ENCODE results near the gene DOCK3.

DOCK3 gene

DNA sequence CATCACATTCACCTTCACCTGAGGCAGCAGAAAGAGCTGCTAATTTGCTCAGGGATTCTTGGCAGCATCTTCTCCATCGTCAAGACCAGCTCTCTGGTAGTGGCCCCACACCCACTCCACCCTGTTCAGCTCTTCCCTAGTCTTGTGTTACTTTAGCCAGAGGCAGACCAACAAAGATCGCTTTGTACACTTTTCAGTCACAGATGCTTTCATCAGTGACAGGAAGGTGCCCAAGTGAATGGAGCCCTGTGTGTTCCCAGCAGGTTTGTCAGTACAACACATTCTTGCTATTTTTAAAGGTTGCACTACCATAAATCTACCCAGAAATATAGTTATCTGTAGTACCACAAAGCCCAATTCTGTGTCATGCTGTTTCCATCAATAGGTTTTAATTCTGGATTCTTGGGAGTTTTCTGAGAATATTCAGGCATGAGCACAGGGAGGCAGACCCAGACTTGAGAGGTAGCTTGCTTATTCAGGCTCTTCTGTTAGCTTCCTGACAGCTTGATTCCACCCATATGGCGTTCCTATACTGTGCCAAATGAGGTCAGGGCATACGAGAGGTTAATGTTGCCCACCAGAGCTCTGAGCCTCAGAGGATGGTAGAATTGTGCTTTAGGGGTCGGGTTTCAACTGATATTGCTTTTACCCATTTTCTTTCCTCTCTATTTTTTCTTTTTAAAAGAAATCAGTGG lies 600.5 kb downstream of the DOCK3 start:
- Histone ChIP-seq H3K9me3 (ENCODE audit: insufficient read depth, low read depth, low read length) (no peaks in the 10 kb centered on the region), H3K36me3 (ENCODE audit: insufficient read depth, low read length) (peaks cover 12% of the 10 kb centered on the region; the same call in 1 of the 2 replicates), H3K4me3 (ENCODE audit: low read length) (no peak overlapping the region), H3K27me3 (ENCODE audit: insufficient read depth, low read length) (no peaks in the 10 kb centered on the region), H3K4me1 (ENCODE audit: insufficient read depth, low read length) (no peaks in the 10 kb centered on the region), H3K9ac (ENCODE audit: low read depth, low read length) (no peak overlapping the region), H3K27ac (ENCODE audit: low read depth, low read length) (no peak overlapping the region)
- 90% methylated on average over 4 of the region's 5 CpGs for WGBS

DNA sequence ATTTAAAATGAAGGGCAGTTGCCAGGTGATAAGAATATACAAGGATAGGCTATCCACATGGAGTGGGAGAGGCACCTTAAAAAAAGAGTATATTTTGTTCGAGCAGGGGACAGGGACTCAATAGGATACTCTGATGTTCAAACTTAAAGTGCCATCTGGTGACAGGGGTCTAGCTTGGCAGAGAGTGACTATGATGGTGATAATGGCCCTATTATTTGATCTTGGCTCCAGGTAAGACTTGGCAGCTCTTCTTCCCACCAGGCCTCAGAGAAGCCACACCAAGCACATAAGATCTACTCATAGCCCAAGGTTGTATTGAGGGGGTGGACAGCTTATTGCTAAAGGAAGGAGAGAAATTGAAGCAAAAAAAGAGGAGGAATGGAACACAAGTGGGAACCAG lies 601.3 kb downstream of the DOCK3 start:
- Histone ChIP-seq H3K36me3 (ENCODE audit: insufficient read depth, low read length) (peaks cover 18% of the 10 kb centered on the region; the same call in 1 of the 2 replicates), H3K9me3 (ENCODE audit: insufficient read depth, low read depth, low read length) (no peaks in the 10 kb centered on the region), H3K27me3 (ENCODE audit: insufficient read depth, low read length) (no peaks in the 10 kb centered on the region), H3K27ac (ENCODE audit: low read depth, low read length) (no peak overlapping the region), H3K4me1 (ENCODE audit: insufficient read depth, low read length) (no peaks in the 10 kb centered on the region), H3K9ac (ENCODE audit: low read depth, low read length) (no peak overlapping the region), H3K4me3 (ENCODE audit: low read length) (no peak overlapping the region)
- 95% methylated on average over 1 of the region's 1 CpG for WGBS

DNA sequence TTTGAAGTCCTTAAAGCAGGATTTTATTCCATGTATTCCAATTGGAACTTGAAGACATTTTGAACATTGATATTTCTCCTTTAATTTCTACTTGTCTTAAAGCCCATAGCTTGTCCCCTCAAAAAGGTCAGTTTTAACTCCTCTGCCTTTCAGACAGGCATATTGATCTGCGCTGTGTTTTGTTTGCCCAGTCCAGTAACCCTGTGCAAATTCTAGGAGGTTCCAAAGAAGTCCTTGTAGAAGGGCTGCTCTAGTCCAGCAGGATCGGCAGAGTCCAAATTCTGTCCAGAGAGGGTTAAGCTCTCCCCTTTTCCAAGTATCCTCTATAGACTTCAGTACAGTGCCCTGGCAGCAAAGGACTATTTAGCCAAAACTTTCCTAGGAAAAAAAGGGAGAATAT lies 604.7 kb downstream of the DOCK3 start:
- Histone ChIP-seq H3K4me3 (ENCODE audit: low read length) (no peak overlapping the region), H3K27ac (ENCODE audit: low read depth, low read length) (no peak overlapping the region), H3K9me3 (ENCODE audit: insufficient read depth, low read depth, low read length) (no peaks in the 10 kb centered on the region; the same call in 1 of the 2 replicates), H3K36me3 (ENCODE audit: insufficient read depth, low read length) (peaks cover 25% of the 10 kb centered on the region; the same call in 1 of the 2 replicates), H3K4me1 (ENCODE audit: insufficient read depth, low read length) (no peaks in the 10 kb centered on the region), H3K27me3 (ENCODE audit: insufficient read depth, low read length) (no peaks in the 10 kb centered on the region), H3K9ac (ENCODE audit: low read depth, low read length) (no peak overlapping the region)
- WGBS: 97% methylated on average over 2 of the region's 2 CpGs

DNA sequence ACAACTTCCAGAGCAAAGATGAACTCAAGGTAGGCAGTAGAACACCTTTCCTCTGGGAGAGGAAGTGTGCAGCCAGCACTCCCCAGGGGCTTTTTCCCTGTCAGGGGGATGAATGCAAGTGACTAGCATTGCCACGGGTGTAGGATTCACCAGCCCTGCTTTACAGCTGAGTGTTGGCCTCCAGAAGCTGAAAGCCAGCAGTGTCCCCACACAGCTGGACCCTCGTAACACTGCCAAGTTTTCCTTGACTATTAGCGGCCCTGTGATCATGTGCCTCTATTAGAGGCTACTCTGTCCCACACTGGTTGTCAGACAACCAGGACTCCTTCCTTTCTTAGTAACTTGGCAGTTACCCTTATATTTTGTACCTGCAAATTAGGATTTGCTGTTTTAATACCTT lies 605.4 kb downstream of the DOCK3 start:
- WGBS: 83% methylated on average over 3 of the region's 3 CpGs
- no peak overlapping the region for H3K9ac ChIP-seq (ENCODE audit: low read depth, low read length)

DNA sequence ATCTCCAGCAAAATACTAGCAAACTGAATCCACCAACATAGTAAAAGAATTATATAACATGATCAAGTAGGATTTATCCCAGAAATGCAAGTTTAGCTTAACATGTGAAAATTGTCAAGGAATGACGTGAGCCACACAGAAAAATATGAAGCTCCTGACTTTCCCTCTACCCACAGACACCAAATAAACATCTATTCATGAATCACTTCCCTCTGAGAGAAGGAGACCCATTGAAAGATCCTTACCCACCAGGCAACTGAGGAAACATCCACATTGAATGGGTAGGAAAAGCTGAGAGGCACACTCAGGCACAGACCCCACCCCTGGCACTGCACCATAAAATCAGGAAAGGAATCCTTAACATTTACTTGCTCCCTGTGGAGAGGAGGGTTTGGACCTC lies 608.2 kb downstream of the DOCK3 start:
- Histone ChIP-seq H3K27me3 (ENCODE audit: insufficient read depth, low read length) (no peaks in the 10 kb centered on the region), H3K9me3 (ENCODE audit: insufficient read depth, low read depth, low read length) (peaks cover 23% of the 10 kb centered on the region), H3K36me3 (ENCODE audit: insufficient read depth, low read length) (peaks cover 18% of the 10 kb centered on the region), H3K27ac (ENCODE audit: low read depth, low read length) (no peak overlapping the region), H3K4me3 (ENCODE audit: low read length) (no peak overlapping the region), H3K4me1 (ENCODE audit: insufficient read depth, low read length) (no peaks in the 10 kb centered on the region), H3K9ac (ENCODE audit: low read depth, low read length) (no peak overlapping the region)
- 93% methylated on average over 1 of the region's 1 CpG for WGBS

More for the DNA sequence above, 605.4 kb downstream of the DOCK3 start:
- no peak overlapping the region for H3K27ac ChIP-seq (ENCODE audit: low read depth, low read length)
- H3K27me3 ChIP-seq (ENCODE audit: insufficient read depth, low read length): no peaks in the 10 kb centered on the region
- no peak overlapping the region for H3K4me3 ChIP-seq (ENCODE audit: low read length)
- H3K36me3 ChIP-seq (ENCODE audit: insufficient read depth, low read length): peaks cover 21% of the 10 kb centered on the region
- peaks cover under 1% of the 10 kb centered on the region for H3K9me3 ChIP-seq (ENCODE audit: insufficient read depth, low read depth, low read length)
- H3K4me1 ChIP-seq (ENCODE audit: insufficient read depth, low read length): no peaks in the 10 kb centered on the region

DNA sequence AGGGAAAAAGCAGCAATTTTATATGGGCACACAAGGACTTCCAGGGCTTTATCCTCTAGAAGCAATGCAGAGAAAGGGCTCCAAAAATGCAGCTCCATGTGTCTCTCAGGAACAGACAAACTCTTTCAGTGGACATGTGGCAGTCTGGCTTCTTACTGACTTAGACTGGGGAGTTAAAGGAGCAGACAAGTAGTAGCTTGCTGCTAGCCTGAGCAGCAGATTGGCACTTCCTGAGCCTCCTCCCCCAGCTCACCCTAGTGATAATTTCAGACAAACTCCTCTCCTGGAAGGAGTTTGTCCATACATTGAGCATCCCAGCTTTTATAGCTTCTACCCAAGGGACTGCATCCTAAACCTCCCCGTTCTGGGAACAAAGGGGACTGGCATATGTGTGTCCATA lies 608.7 kb downstream of the DOCK3 start:
- peaks cover 18% of the 10 kb centered on the region for H3K36me3 ChIP-seq (ENCODE audit: insufficient read depth, low read length)
- 84% methylated on average over 1 of the region's 1 CpG for WGBS
- no peak overlapping the region for H3K4me3 ChIP-seq (ENCODE audit: low read length)
- H3K27ac ChIP-seq (ENCODE audit: low read depth, low read length): no peak overlapping the region
- H3K9me3 ChIP-seq (ENCODE audit: insufficient read depth, low read depth, low read length): peaks cover 25% of the 10 kb centered on the region
- H3K9ac ChIP-seq (ENCODE audit: low read depth, low read length): no peak overlapping the region
- H3K4me1 ChIP-seq (ENCODE audit: insufficient read depth, low read length): no peaks in the 10 kb centered on the region
- no peaks in the 10 kb centered on the region for H3K27me3 ChIP-seq (ENCODE audit: insufficient read depth, low read length)

DNA sequence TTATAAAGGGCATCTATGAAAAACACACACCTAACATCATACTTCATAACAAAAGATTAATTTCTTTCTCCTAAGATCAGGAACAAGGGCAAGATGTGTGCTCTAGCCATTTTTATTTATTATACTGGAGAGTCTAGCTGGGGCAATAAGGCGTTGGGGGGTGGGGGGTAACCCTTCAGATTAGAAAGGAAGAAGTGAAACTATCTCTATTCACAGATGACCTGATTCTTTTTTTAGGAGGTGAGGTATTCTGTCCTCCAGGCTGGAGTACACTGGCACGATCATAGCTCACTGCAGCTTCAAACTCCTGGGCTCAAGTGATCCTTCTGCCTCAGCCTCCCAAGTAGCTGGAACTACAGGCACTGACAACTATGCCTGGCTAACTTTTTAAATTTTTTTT lies 620.9 kb downstream of the DOCK3 start:
- H3K4me1 ChIP-seq (ENCODE audit: insufficient read depth, low read length): no peaks in the 10 kb centered on the region
- no peaks in the 10 kb centered on the region for H3K36me3 ChIP-seq (ENCODE audit: insufficient read depth, low read length)
- H3K4me3 ChIP-seq (ENCODE audit: low read length): no peak overlapping the region
- H3K9me3 ChIP-seq (ENCODE audit: insufficient read depth, low read depth, low read length): peaks cover 8% of the 10 kb centered on the region
- no peak overlapping the region for H3K9ac ChIP-seq (ENCODE audit: low read depth, low read length)
- H3K27me3 ChIP-seq (ENCODE audit: insufficient read depth, low read length): no peaks in the 10 kb centered on the region
- WGBS: 84% methylated on average over 2 of the region's 2 CpGs
- no peak overlapping the region for H3K27ac ChIP-seq (ENCODE audit: low read depth, low read length)

DNA sequence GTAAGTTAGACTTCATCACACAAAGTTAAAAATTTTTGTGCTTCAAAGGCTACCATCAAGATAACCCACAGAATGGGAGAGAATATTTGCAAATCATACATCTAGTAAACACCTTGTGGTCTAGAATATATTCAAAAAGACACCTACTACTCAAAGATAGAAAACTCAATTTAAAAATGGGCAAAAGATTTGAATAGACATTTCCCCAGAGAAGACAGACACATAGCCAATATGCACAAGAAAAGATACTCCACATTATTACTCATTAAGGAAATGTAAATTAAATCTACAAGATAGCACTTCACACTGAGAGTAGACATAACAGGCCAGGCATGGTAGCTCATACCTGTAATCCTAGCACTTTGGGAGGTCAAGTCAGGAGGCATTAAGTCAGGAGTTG lies 622.6 kb downstream of the DOCK3 start:
- Histone ChIP-seq H3K36me3 (ENCODE audit: insufficient read depth, low read length) (no peaks in the 10 kb centered on the region), H3K4me3 (ENCODE audit: low read length) (no peak overlapping the region), H3K27me3 (ENCODE audit: insufficient read depth, low read length) (no peaks in the 10 kb centered on the region), H3K9ac (ENCODE audit: low read depth, low read length) (no peak overlapping the region), H3K9me3 (ENCODE audit: insufficient read depth, low read depth, low read length) (no peaks in the 10 kb centered on the region), H3K27ac (ENCODE audit: low read depth, low read length) (no peak overlapping the region), H3K4me1 (ENCODE audit: insufficient read depth, low read length) (no peaks in the 10 kb centered on the region)

DNA sequence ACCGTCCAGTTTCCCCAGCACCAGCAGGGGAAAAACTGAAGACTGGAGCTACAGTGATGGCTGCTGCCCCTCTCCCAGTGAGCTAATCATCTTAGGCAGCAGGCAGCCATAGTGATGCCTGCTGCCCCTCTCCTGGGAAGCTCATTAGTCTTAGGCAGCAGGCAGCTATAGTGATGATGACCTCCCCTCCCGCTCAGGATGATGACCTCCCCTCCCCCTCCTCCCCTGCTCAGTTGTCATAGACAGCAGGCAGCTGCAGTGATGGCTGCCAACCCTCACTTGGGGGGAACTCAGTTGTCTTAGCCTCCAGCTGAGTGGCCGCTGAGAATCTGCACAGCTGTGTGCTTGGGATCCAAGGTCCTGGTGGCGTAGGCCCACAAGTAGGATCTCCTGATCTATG lies 629.5 kb downstream of the DOCK3 start:
- Histone ChIP-seq H3K4me1 (ENCODE audit: insufficient read depth, low read length) (no peaks in the 10 kb centered on the region; the same call in 1 of the 2 replicates), H3K9ac (ENCODE audit: low read depth, low read length) (no peak overlapping the region), H3K27ac (ENCODE audit: low read depth, low read length) (no peak overlapping the region), H3K27me3 (ENCODE audit: insufficient read depth, low read length) (no peaks in the 10 kb centered on the region), H3K9me3 (ENCODE audit: insufficient read depth, low read depth, low read length) (peaks cover 7% of the 10 kb centered on the region), H3K36me3 (ENCODE audit: insufficient read depth, low read length) (no peaks in the 10 kb centered on the region), H3K4me3 (ENCODE audit: low read length) (no peak overlapping the region)
- 61% methylated on average over 4 of the region's 4 CpGs for WGBS

DNA sequence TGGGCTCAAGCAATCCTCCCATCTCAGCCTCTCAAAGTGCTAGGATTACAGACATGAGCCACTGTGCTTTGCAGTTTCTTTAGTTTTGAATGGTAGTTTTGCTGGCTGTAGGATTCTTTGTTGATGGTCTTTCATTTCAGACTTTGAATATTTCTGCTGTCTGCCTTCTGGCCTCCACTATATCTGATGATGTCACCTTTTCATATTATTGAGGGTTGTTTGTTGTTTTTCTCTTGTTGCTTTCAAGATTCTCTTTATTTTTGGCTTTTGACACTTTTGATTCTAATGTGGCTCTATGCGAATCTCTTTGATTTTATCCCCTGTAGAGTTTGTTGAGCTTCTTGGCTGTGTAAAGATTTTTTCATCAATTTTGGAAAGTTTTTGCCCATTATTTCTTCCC lies 631.4 kb downstream of the DOCK3 start:
- no peak overlapping the region for H3K27ac ChIP-seq (ENCODE audit: low read depth, low read length)
- H3K4me3 ChIP-seq (ENCODE audit: low read length): no peak overlapping the region
- no peak overlapping the region for H3K9ac ChIP-seq (ENCODE audit: low read depth, low read length)
- H3K4me1 ChIP-seq (ENCODE audit: insufficient read depth, low read length): no peaks in the 10 kb centered on the region; the same call in 1 of the 2 replicates
- peaks cover 7% of the 10 kb centered on the region for H3K9me3 ChIP-seq (ENCODE audit: insufficient read depth, low read depth, low read length)
- no peaks in the 10 kb centered on the region for H3K27me3 ChIP-seq (ENCODE audit: insufficient read depth, low read length)
- WGBS: 100% methylated on average over 1 of the region's 1 CpG
- no peaks in the 10 kb centered on the region for H3K36me3 ChIP-seq (ENCODE audit: insufficient read depth, low read length)

DNA sequence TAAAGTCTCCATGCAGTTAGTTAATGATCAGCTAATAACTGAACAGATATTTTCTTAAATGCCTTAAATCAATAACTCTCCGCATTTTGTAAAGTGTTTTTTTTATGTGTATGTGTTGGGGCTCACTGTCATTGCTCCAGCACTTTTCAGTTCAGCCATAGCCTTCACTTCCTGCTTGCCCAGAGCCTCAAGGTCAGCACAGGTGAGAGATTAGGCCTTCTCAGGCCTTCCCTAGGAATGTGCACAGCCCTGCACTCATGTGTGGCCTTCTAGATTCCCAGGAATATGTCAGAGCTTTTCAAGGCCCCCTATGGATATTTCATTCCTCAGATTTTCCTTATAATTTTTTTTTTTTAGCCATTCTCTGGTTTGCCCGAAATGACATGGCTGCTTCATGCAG lies 632.7 kb downstream of the DOCK3 start:
- Histone ChIP-seq H3K9me3 (ENCODE audit: insufficient read depth, low read depth, low read length) (peaks cover 7% of the 10 kb centered on the region), H3K4me1 (ENCODE audit: insufficient read depth, low read length) (no peaks in the 10 kb centered on the region; the same call in 1 of the 2 replicates)
- no CpG with 5 or more reads among the region's 2 CpGs for WGBS

More for the DNA sequence above, 632.7 kb downstream of the DOCK3 start:
- no peaks in the 10 kb centered on the region for H3K27me3 ChIP-seq (ENCODE audit: insufficient read depth, low read length)
- H3K4me3 ChIP-seq (ENCODE audit: low read length): no peak overlapping the region
- no peak overlapping the region for H3K27ac ChIP-seq (ENCODE audit: low read depth, low read length)
- H3K9ac ChIP-seq (ENCODE audit: low read depth, low read length): no peak overlapping the region
- peaks cover 4% of the 10 kb centered on the region for H3K36me3 ChIP-seq (ENCODE audit: insufficient read depth, low read length)

Measured in HUES64 (cell line).